Dermis microvascular lymphatic vessel endothelial cell (primary cell): ENCODE results near the gene CCNJ. TPM values are rescaled to one million over a fixed set of nuclear protein-coding genes. Genes with fewer than 3 reads are reported as not detected.
A peak's percentile ranks its signal among the peaks of the same experiment; 100 is the strongest.

Experiments used
- DNase-seq, 2 donors: peaks; one replicate each; pipeline versions ENCODE4 v3.0.0 to v3.0.0-alpha.2; 2010; ENCODE audit warnings: low read depth in 2 of 2
- total RNA-seq: library from RNA; depleted of rRNA; stranded (reverse); fragments of >200 nt; gene quantifications from 2 replicates; pipeline ENCODE4 v1.2.1, GENCODE V29; 2014

CCNJ gene
- total RNA-seq, 1 donor from 2014 or later = 19.5 TPM

GRCh38 chr10:96053985-96054384, 10.6 kb downstream of the CCNJ start:
- peak; percentile 90 to 92 for DNase-seq

GRCh38 chr10:96056787-96057186, 13.4 kb downstream of the CCNJ start:
- no peak for DNase-seq

GRCh38 chr10:96061232-96061631, 17.8 kb downstream of the CCNJ start:
- no peak for DNase-seq

- peak in 1 of 2 donors; percentile 89 for DNase-seq
Measured at GRCh38 chr10:96072674-96073073, 29.3 kb downstream of the CCNJ start.

GRCh38 chr10:96073722-96074121, 30.3 kb downstream of the CCNJ start:
- DNase-seq = peak in 1 of 2 donors; percentile 79

GRCh38 chr10:96074776-96075175, 31.4 kb downstream of the CCNJ start:
- DNase-seq = no peak

GRCh38 chr10:96075977-96076376, 32.6 kb downstream of the CCNJ start:
- DNase-seq = no peak

GRCh38 chr10:96077156-96077555, 33.8 kb downstream of the CCNJ start:
- no peak for DNase-seq

- no peak for DNase-seq
Measured at GRCh38 chr10:96082153-96082552, 38.8 kb downstream of the CCNJ start.

GRCh38 chr10:96082748-96083147, 39.4 kb downstream of the CCNJ start:
- no peak for DNase-seq

GRCh38 chr10:96089116-96089515, 45.7 kb downstream of the CCNJ start:
- no peak for DNase-seq

- peak; percentile 93 to 94 for DNase-seq
Measured at GRCh38 chr10:96089670-96090462, 46.5 kb downstream of the CCNJ start.

- DNase-seq = no peak
Measured at GRCh38 chr10:96090463-96090800, 47.0 kb downstream of the CCNJ start.

GRCh38 chr10:96092999-96093767, 49.8 kb downstream of the CCNJ start:
- no peak for DNase-seq

- DNase-seq = no peak
Measured at GRCh38 chr10:96093948-96094347, 50.6 kb downstream of the CCNJ start.

- DNase-seq = no peak
Measured at GRCh38 chr10:96096958-96097357, 53.6 kb downstream of the CCNJ start.

- no peak for DNase-seq
Measured at GRCh38 chr10:96097865-96098264, 54.5 kb downstream of the CCNJ start.

GRCh38 chr10:96107623-96108038, 64.2 kb downstream of the CCNJ start:
- no peak for DNase-seq

Other genes starting within 250 kb of the CCNJ start
- gene CC2D2B, start 135.6 kb upstream of the CCNJ start, total RNA-seq = 0.13 TPM in 2 replicates
- 8.2 and 11.5 TPM in 2 replicates for gene ZNF518A, start 86.7 kb downstream of the CCNJ start, total RNA-seq
- not detected in 2 replicates for gene BLNK, start 228.0 kb downstream of the CCNJ start, total RNA-seq